ENCODE results near the gene YKT6. TPM values are rescaled to one million over a fixed set of nuclear protein-coding genes. Genes with fewer than 3 reads are reported as not detected.
A peak's percentile ranks its signal among the peaks of the same experiment; 100 is the strongest.
"Not testable (repeated sequence)": the region's sequence is repeated elsewhere in the genome, so short reads cannot be mapped to it uniquely, and the experiment has no call there.

The YKT6 gene
- total and polyA plus RNA-seq, 2 donors: 25.3 to 58.0 TPM

DNA sequence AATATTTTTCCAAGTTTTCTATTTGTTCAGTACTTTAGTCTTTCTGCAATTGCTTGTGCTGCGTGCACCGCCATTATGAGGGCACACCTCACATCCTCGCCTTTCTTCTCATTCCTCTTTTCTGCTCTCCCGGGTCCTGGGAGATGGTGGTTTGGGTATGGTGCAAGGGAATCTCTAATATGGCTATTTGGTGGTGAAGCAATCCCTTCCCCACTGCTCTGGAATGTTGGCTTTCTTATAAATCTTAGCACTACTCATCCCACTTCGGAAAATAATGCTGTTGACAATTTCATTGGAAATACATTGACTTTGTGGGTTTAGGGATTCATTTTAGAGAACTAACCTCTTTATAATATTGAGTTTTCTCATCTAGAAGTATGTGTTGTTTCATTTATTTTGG is 9.6 kb upstream of the YKT6 start:
- DNase-seq (ENCODE audit: extremely low spot score): no peak
- no peak overlapping the region for H3K27ac ChIP-seq (ENCODE audit: low read depth)
- no peak overlapping the region for H3K4me3 ChIP-seq (ENCODE audit: low read depth, low read length)
- WGBS: 90% methylated on average over 5 of the region's 5 CpGs
- H3K36me3 ChIP-seq (ENCODE audit: insufficient read depth): no peaks in the 10 kb centered on the region
- H3K4me1 ChIP-seq (ENCODE audit: insufficient read depth): no peaks in the 10 kb centered on the region

- WGBS: 84% methylated on average over 7 of the region's 7 CpGs
- Histone ChIP-seq H3K36me3 (ENCODE audit: insufficient read depth) (no peaks in the 10 kb centered on the region), H3K4me1 (ENCODE audit: insufficient read depth) (no peaks in the 10 kb centered on the region), H3K27ac (ENCODE audit: low read depth) (no peak overlapping the region), H3K4me3 (ENCODE audit: low read depth, low read length) (no peak overlapping the region)
- DNase-seq (ENCODE audit: extremely low spot score): no peak
Observed at GRCh38 chr7:44193011-44193802, 7.6 kb upstream of the YKT6 start.

GRCh38 chr7:44194069-44194468 is 6.7 kb upstream of the YKT6 start:
- Histone ChIP-seq H3K4me3 (ENCODE audit: low read depth, low read length) (no peak overlapping the region), H3K36me3 (ENCODE audit: insufficient read depth) (no peaks in the 10 kb centered on the region), H3K27ac (ENCODE audit: low read depth) (no peak overlapping the region), H3K4me1 (ENCODE audit: insufficient read depth) (no peaks in the 10 kb centered on the region)
- no peak for DNase-seq (ENCODE audit: extremely low spot score)
- 58% methylated on average over 2 of the region's 2 CpGs for WGBS

DNA sequence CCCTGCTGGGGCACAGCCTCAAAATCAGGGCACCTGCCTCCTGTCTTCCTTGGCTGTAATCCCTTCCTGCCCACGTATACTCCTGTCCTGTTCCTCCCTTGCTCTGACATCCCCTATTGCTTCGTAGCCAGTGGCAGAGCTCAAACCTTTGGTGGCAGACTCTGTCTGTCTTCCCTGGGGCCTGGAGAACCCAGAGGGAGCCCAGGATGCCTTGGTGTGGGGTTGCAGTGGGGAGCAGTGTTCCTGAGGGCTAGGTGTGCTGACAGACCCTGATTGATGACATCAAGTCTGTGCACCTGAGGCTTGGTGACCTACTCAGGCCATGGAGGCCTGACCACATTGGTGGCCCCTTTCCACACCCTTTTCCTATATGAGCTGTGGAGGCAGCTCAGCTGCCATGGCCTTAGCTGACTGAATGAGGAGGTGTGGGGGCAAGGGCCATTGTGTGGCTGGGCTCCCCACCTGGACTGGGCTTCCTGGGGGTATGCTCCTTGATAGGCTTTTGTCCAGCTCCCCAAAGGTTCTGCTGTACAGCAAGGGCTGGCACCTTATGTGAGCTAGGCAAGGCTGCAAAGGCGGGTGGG is 6.1 kb upstream of the YKT6 start:
- Histone ChIP-seq H3K36me3 (ENCODE audit: insufficient read depth) (no peaks in the 10 kb centered on the region), H3K4me3 (ENCODE audit: low read depth, low read length) (no peak overlapping the region), H3K4me1 (ENCODE audit: insufficient read depth) (no peaks in the 10 kb centered on the region), H3K27ac (ENCODE audit: low read depth) (no peak overlapping the region)
- 83% methylated on average over 3 of the region's 3 CpGs for WGBS
- no peak for DNase-seq (ENCODE audit: extremely low spot score)

GRCh38 chr7:44195889-44196288 is 4.9 kb upstream of the YKT6 start:
- WGBS: 24% methylated on average over 1 of the region's 1 CpG
- no peak for DNase-seq (ENCODE audit: extremely low spot score)
- H3K4me3 ChIP-seq (ENCODE audit: low read depth, low read length): no peak overlapping the region

GRCh38 chr7:44196450-44196872 is 4.3 kb upstream of the YKT6 start:
- DNase-seq (ENCODE audit: extremely low spot score): no peak
- Histone ChIP-seq H3K4me3 (ENCODE audit: low read depth, low read length) (no peak overlapping the region), H3K36me3 (ENCODE audit: insufficient read depth) (no peaks in the 10 kb centered on the region), H3K4me1 (ENCODE audit: insufficient read depth) (no peaks in the 10 kb centered on the region), H3K27ac (ENCODE audit: low read depth) (no peak overlapping the region)
- WGBS: 29% methylated on average over 3 of the region's 3 CpGs

More at GRCh38 chr7:44195889-44196288, 4.9 kb upstream of the YKT6 start:
- no peak overlapping the region for H3K27ac ChIP-seq (ENCODE audit: low read depth)
- H3K36me3 ChIP-seq (ENCODE audit: insufficient read depth): no peaks in the 10 kb centered on the region
- H3K4me1 ChIP-seq (ENCODE audit: insufficient read depth): no peaks in the 10 kb centered on the region

- DNase-seq (ENCODE audit: extremely low spot score): no peak
- no peaks in the 10 kb centered on the region for H3K36me3 ChIP-seq (ENCODE audit: insufficient read depth)
- no peak overlapping the region for H3K27ac ChIP-seq (ENCODE audit: low read depth)
- H3K4me3 ChIP-seq (ENCODE audit: low read depth, low read length): no peak overlapping the region
- 67% methylated on average over 7 of the region's 7 CpGs for WGBS
- H3K4me1 ChIP-seq (ENCODE audit: insufficient read depth): no peaks in the 10 kb centered on the region
Observed at GRCh38 chr7:44197474-44197873, 3.3 kb upstream of the YKT6 start.

DNA sequence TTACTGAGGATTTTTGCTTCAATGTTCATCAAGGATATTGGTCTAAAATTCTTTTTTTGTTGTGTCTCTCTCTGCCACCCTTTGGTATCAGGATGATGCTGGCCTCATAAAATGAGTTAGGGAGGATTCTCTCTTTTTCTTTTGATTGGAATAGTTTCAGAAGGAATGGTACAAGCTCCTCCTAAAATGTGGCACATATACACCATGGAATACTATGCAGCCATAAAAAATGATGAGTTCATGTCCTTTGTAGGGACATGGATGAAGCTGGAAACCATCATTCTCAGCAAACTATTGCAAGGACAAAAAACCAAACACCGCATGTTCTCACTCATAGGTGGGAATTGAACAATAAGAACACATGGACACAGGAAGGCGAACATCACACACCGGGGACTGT is 615 bp upstream of the YKT6 start:
- H3K4me3 ChIP-seq (ENCODE audit: low read depth, low read length); H3K36me3 ChIP-seq (ENCODE audit: insufficient read depth): not testable (repeated sequence)

GRCh38 chr7:44201813-44202212 is 1.0 kb downstream of the YKT6 start:
- WGBS: 27% methylated on average over 8 of the region's 8 CpGs
- H3K4me1 ChIP-seq (ENCODE audit: insufficient read depth): no peaks in the 10 kb centered on the region
- no peak overlapping the region for H3K27ac ChIP-seq (ENCODE audit: low read depth)
- H3K4me3 ChIP-seq (ENCODE audit: low read depth, low read length): peak overlapping the region; percentile 95
- no peak for DNase-seq (ENCODE audit: extremely low spot score)
- H3K36me3 ChIP-seq (ENCODE audit: insufficient read depth): no peaks in the 10 kb centered on the region

More for the DNA sequence above, 615 bp upstream of the YKT6 start:
- not testable (repeated sequence) for H3K4me1 ChIP-seq (ENCODE audit: insufficient read depth); DNase-seq (ENCODE audit: extremely low spot score); H3K27ac ChIP-seq (ENCODE audit: low read depth)
- WGBS: no CpG with 5 or more reads among the region's 3 CpGs

DNA sequence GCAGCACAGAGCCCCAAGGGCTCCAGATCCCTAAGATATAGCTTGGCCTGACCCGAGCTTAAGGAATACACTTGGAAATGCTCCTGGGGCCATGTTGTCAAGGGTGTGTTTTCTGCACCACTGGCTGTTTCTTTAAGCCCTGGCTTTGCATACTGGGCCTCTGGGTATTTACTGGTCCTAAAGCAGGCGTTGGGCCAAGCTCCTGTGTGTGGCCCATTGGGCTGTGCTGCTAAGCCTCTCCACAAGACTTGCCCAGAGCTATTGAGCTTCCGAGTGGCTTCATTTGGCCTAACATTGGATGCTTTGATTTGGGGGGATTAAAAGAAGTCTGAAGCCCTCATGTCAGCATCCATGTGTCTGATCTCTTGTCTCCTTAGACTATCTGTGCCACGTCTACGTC is 5.2 kb downstream of the YKT6 start:
- Histone ChIP-seq H3K4me3 (ENCODE audit: low read depth, low read length) (no peak overlapping the region), H3K36me3 (ENCODE audit: insufficient read depth) (peaks cover 2% of the 10 kb centered on the region), H3K27ac (ENCODE audit: low read depth) (no peak overlapping the region), H3K4me1 (ENCODE audit: insufficient read depth) (no peaks in the 10 kb centered on the region)
- 92% methylated on average over 5 of the region's 5 CpGs for WGBS
- no peak for DNase-seq (ENCODE audit: extremely low spot score)

- H3K4me1 ChIP-seq (ENCODE audit: insufficient read depth): no peaks in the 10 kb centered on the region
- DNase-seq (ENCODE audit: extremely low spot score): no peak
- peaks cover 2% of the 10 kb centered on the region for H3K36me3 ChIP-seq (ENCODE audit: insufficient read depth)
- 93% methylated on average over 7 of the region's 7 CpGs for WGBS
- H3K4me3 ChIP-seq (ENCODE audit: low read depth, low read length): no peak overlapping the region
- no peak overlapping the region for H3K27ac ChIP-seq (ENCODE audit: low read depth)
Observed at GRCh38 chr7:44208085-44208484, 7.3 kb downstream of the YKT6 start.

DNA sequence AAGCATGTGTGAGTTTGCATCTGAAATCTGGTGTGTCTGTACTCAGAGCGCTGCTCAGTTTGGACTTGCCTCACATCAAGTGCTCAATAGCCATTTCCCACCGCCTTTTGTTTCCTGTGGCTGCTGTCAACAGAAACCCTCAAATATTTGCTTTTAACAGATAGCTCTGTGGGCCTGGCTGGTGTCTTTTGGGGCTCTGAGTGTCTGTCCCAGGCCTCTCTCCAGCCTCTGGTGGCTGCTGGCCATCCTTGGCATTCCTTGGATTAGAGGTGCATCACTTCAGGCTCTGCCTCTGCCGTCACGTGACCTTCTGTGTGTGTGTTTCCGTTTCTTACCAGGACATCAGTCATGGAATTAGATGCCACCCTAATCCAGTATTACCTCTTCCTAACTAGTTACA is 9.3 kb downstream of the YKT6 start:
- no peak for DNase-seq (ENCODE audit: extremely low spot score)
- Histone ChIP-seq H3K36me3 (ENCODE audit: insufficient read depth) (peaks cover 2% of the 10 kb centered on the region), H3K27ac (ENCODE audit: low read depth) (no peak overlapping the region), H3K4me3 (ENCODE audit: low read depth, low read length) (no peak overlapping the region), H3K4me1 (ENCODE audit: insufficient read depth) (no peaks in the 10 kb centered on the region)
- WGBS: 90% methylated on average over 5 of the region's 5 CpGs

DNA sequence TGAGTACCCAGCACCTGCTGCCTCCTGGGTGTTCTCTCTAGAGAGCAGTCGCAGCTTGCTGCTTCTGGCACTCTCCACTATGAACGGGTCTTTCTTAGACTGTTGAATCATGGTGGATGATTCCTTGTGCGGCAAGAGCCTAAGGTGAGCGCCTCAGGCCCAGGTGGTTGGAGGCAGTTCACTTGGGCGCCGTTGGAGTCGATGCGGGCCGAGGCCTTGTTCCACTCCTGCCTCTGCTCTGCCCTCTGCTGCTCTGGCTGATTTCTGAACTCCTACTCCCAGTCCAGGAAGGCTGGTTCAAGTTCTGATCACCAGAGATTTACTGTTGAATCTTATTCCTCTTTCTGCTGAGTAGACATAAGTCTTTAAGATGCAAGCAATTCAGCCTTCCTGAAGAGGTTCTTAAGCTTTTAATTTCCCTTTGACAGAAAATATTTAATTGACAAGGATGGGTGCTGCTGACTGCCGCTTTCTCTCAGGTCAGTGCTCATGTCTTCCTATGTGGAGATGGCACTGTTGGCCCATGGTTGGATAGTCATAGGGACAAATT is 10.4 kb downstream of the YKT6 start:
- Histone ChIP-seq H3K36me3 (ENCODE audit: insufficient read depth) (peaks cover 2% of the 10 kb centered on the region), H3K27ac (ENCODE audit: low read depth) (no peak overlapping the region), H3K4me3 (ENCODE audit: low read depth, low read length) (no peak overlapping the region), H3K4me1 (ENCODE audit: insufficient read depth) (no peaks in the 10 kb centered on the region)
- DNase-seq (ENCODE audit: extremely low spot score): no peak
- WGBS: 92% methylated on average over 10 of the region's 10 CpGs

- Histone ChIP-seq H3K27ac (ENCODE audit: low read depth) (no peak overlapping the region), H3K36me3 (ENCODE audit: insufficient read depth) (peaks cover 2% of the 10 kb centered on the region), H3K4me3 (ENCODE audit: low read depth, low read length) (no peak overlapping the region), H3K4me1 (ENCODE audit: insufficient read depth) (no peaks in the 10 kb centered on the region)
- WGBS: 89% methylated on average over 6 of the region's 6 CpGs
- no peak for DNase-seq (ENCODE audit: extremely low spot score)
Observed at GRCh38 chr7:44212018-44212417, 11.2 kb downstream of the YKT6 start.

All from urinary bladder (tissue), 4 donors.